Stimulated activated CD4-positive, alpha-beta T cell treated with anti-CD3 and anti-CD28 coated beads, Interleukin-15, amount 100 ng/mL, for 48 hours (primary cell): ENCODE results near the gene YJU2.
"Not testable (repeated sequence)": the region's sequence is repeated elsewhere in the genome, so short reads cannot be mapped to it uniquely, and the experiment has no call there.

Source experiments
- DNase-seq, 2 donors: peaks; one replicate each; pipeline ENCODE4 v3.0.0-alpha.2; 2020; ENCODE audit warnings: low read depth in 2 of 2

Gene YJU2

DNA sequence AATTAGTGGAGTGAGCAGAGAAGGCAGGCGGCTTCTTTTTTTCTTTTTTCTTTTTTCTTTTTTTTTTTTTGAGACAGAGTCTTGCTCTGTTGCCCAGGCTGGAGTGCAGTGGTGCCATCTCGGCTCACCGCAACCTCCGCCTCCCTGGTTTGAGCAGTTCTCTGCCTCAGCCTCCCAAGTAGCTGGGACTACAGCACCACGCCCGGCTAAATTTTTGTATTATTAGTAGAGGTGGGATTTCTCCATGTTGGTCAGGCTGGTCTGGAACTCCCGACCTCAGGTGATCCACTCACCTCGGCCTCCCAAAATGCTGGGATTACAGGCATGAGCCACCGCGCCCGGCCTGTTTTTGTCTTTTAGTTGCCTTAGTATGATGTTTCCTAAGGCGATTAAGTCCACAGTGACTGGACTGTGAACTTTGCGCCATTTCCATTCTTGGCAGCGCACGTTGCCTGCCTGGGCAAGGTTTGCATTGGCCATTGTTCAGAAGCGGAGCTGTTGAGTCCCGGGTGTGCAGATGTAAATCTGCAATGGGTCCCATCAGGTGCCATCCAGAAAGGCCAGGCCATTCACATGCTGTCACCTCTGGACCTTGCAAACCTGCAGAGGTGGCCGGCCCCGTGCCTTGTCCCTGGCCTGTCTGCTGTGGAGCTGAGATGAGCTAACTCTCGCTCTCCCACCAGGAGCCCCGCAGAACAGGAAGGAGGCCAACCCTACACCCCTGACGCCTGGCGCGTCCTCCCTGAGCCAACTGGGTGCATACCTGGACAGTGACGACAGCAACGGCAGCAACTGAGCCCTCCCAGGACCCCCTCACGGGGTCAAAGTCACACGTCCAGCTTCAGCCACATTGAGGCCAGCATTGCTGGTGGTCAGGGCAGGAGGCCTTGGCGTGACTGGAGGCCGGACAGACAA, 21.3 kb downstream of the YJU2 start:
- no peak for DNase-seq

DNA sequence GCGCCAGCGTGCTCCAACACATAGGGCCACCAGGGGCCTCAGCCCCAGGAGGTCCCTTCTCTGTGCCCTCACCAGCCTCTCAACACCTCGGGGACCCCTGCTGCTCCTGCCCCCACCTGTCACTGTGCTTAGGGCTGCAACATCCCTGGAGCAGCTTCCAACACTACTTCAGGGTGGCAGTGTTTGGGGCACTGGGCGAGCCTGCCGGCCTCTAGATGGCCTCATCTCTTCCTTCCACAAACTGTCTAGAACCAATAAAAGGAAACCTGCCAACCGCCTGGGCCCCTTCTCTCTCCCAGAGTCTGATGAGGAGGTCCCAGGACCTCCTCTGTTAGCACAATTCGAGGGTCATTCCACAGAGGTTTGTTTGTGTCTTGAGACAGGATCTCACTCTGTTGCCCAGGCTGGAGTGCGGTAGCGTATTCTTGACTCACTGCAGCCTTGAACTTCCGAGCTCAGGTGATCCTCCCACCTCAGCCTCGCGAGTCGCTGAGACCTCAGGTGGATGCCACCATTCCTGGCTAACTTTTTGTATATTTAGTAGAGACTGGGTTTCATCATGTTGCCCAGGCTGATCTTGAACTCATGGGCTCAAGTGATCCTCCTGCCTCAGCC, 22.0 kb downstream of the YJU2 start:
- no peak for DNase-seq

DNA sequence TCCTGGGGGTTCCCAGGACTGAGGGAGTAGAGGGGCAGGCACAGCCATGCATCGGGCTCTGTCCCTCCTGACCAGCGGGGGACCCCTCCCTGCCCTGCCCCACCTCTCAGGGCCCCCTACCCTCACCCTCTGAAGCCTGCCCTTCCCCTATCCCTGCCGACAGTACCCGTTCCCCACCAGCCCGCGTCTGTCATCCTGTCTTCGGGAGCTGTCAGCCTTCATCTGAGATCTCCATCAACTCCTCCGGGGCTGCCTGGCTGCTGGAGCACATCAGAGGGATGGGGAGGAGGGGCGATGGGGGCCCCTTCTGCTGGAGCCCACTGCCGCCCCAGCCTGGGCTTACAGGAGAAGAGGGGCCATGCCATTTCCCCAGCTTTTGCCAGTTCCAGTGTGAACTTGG, 26.0 kb downstream of the YJU2 start:
- DNase-seq: no peak

DNA sequence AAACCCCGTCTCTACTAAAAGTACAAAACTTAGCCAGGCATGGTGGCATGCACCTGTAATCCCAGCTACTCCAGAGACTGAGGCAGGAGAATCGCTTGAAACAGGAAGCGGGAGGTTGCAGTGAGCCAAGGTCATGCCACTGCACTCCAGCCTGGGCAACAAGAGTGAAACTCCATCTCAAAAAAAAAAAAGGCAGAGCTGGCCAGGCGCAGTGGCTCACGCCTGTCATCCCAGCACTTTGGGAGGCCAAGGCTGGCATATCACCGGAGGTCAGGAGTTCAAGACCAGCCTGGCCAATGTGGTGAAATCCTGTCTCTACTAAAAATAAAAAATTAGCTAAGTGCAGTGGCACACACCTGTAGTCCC, 27.4 kb downstream of the YJU2 start:
- DNase-seq: not testable (repeated sequence)

DNA sequence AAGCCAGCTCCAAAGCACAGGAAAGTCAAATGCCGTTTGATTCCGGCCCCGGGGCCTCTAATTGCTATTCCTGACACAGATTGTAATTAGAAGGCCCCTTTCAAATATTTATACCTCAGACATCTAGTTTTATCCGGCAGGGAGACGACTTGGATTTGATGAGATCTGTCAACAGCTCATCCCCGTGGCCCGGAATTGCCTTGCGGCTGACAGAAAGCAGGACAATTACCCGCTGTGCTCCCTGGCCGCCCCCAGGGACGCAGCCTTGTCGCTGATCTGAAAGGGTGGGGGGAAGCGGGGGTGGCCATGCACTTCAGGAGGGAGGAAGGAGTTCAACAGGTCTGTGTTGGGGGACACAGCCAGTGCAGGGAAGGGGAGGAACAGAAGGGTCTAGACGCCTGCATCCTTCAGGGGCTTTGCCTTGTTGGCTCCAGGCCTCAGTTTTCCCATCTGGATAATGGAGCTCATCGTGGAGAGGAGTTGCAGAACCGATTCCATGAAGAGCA, 30.4 kb downstream of the YJU2 start:
- DNase-seq: no peak

DNA sequence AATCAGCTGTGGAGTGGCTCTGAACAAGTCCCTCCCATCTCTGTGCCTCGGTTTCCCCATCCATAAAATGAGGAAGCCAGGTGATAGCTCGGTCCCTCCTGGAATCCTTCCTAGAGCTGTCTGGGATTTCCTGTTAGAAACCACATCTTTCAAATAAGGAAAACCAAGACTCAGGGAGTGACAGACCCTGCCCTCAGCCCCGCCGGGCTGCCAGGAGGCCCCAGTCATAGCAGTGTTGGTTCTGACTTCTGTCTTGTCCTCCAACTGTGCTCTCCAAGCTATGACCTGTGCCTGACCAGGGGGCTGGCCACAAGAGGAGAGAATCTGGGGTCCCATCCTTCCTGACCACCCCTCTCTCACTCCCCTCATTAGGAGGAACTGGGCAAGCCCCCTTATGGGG, 31.1 kb downstream of the YJU2 start:
- DNase-seq: no peak

DNA sequence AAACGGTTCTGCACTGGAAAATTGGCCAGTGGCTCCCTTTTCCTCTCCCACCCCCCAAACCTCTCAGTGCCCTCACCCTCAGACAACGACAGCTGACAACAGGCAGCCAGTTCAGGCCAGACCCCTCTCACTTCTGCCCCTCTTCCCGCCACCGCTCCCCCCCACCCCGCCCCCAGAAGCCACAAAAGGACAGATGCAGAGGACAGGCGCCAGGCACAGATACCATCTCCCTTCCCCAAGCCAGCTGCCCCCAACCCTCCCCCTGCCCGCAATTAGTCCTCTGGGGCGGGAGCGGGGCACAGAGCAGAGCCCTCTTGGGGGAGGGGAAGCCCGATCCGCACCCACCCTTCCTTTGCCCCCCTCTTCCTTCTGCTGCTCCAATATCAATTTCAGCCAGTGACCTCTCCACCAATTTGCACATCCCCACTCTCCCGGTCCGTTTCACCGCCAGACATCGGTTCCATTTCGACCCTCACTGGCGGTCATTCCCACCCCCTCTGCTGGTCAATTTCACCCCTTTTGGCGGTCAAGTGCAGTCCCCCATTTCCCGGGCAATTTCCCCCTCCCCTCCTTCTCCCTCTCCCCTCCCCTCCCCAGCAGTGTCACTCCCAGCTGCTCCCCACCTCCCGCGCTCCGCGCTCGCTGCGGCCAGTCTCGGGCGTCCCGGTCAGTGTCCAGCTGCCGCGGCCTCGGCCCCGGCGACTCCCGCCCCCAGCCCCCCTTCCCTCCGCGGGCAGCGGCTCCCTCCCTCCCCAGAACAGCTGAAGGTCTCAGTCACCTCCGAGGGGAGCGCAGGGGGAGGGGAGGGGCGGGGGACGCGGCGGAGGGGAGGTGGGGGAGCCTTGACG, 31.8 kb downstream of the YJU2 start, which contains the start of gene SHD:
TSS of gene SHD (plus strand) at position 848 of the 848 bp plus-strand sequence. CDS start 798 bp downstream, outside the sequence.
- no peak for DNase-seq

DNA sequence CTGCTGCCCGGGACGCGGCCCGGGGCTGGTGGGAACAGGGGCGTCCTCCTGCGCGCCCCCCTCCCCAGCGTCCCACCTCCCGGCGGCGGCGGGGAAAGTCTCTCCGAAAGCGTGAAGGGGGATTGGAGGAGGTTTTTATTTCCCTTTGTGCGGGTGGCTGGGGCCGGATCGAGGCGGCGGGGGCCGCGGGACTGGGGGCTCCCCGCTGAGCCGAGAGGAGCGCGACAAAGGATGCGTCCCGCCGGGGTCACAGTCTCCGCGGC, 32.3 kb downstream of the YJU2 start:
- DNase-seq: no peak

DNA sequence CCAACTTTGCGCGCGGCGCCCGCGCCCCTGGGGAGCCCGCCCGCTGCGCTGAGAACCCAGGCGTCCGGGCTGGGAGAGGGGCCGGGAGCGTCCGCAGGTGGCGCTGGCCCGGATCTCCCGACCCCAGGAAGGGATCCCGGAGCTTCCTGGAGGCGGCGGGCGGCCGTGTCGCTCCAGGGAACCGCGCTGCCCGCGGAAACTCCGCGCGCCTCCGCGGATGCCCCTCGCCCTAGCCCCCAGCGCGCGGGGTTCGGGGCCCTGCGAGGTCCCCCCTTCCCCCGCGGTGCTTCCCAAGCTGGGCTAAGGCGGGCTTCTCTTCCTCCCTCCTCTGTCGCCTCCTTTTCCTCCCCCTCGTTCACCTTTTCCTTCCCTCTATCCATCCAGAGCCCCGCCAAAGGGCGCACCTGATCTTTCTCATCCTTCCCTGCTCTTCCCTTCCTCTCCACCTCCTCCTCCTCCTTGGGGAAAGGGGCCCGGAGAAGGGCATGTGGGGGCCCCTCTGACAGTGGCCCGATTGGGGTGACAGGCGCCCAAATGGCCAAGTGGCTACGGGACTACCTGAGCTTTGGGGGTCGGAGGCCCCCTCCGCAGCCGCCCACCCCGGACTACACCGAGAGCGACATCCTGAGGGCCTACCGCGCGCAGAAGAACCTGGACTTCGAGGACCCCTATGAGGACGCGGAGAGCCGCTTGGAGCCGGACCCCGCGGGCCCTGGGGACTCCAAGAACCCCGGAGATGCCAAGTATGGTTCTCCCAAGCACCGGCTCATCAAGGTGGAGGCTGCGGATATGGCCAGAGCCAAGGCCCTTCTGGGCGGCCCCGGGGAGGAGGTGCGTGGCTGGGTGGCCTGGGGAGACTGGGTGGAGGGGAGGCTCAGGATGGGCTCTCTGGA, 32.9 kb downstream of the YJU2 start:
- DNase-seq: no peak

DNA sequence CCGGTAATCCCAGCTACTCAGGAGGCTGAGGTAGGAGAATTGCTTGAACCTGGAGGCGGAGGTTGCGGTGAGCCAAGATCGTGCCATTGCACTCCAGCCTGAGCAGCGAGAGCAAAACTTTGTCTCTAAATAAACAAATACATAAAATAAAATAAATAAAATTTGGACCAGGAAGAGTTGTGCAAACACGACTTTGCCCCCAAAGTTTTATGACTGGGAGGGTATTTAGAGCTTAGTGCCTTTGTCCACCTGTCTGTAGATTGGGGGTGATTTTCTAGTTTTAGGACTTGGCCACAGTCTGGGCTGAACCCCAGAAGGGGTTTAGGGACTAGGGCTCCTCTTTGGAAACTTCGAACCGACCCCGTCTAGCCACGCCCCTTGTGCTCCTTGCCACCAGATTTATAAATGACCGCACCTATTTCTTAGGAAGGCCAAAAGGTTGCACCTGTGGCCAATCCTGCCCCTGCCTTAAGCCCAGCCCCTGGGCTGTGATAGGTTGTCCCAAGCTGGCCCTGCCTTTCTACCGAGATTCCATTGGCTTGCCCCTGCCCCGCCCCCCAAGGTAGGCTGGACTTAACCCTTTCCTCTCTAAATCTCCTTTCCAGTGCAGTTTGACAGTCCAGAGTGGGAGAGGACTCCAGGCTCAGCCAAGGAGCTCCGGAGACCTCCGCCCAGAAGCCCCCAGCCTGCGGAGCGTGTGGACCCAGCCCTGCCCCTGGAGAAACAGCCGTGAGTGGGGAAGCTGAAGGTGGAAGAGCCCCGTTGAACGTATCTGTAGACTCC, 37.5 kb downstream of the YJU2 start:
- DNase-seq: no peak

DNA sequence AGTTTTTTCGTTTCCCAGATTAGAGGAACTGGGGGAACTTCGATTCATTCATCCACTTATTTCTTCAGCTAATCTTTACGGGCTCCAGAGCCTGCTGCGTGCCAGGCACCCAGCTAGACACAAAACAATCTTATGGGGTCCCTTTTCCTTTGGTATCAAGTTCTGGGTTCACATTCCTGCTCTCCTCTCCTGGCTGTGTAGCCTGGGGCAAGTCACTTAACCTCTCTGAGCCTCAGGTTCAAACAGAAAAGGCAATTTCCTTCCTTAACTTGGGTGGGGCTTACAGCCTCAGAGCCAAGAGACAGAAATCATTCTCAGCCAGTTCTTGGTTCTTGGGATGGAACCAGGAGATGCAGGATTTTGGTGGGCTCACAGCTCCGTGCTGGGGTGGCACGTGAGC, 38.1 kb downstream of the YJU2 start:
- no peak for DNase-seq

DNA sequence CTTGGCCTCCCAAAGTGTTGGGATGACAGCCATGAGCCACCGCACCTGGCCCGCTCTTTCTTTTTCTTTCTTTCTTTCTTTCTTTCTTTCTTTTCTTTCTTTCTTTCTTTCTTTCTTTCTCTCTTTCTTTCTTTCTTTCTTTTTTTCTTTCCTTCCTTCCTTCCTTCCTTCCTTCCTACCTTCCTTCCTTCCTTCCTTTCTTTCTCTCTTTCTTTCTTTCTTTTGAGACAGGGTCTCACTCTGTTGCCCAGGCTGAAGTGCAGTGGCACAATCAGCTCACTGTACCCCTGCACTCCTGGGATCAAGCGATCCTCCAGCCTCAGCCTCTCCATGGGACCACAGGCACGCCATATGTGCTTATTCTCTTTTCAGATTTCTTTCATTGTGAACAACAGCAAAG, 39.3 kb downstream of the YJU2 start:
- not testable (repeated sequence) for DNase-seq

DNA sequence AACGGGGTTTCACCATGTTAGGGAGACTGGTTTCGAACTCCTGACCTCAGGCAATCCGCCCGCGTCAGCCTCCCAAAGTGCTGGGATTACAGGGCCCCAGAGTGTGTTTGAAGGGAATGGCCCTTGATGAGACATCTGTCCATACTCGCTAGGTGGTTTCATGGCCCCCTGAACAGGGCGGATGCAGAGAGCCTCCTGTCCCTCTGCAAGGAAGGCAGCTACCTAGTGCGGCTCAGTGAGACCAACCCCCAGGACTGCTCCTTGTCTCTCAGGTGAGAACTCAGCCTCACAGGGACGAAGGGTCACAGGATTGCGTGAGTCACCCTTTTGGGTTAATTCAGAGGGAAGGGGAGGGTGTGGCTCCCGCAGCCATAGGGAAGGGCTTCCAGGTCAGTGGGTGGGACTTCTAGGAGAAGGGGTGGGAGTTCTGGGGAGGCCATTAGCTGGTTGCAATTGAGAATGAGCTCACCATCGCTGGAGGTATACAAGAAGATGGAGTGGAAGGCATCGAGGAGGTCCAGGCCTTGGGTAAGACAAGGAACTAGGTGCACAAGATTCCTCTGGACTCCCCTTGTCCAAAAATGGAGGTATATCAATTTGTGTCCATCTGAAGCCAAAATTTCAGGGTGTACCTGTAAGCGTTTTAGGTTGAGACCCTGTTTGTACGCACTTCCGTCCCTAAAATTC, 41.4 kb downstream of the YJU2 start:
- no peak for DNase-seq

DNA sequence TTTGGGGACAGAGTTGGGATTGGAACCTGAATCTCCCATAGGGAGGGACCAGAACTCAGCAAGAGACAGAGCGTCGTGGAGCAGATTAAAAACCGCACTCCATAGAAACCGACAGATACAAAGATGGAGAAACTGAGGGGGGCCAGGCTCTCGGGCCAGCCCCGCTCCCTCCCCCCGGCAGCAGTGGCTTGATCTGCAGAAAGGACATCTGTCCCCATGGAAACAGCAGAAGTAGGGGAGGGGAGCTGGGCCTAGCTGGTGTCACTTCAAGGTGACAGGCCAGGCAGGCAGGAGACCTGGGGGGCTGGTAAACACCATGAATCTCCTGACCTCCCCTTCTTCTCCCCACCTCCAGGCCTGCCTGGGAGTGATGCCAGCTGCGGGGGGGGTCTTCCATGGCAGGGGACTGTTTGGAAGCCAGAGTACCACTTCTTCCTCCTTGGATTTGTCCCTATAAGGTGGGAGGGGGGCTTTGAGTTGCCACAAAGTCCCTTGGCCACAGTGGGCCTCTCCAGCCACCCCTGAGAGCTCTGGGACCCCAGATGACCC, 44.4 kb downstream of the YJU2 start:
- no peak for DNase-seq

DNA sequence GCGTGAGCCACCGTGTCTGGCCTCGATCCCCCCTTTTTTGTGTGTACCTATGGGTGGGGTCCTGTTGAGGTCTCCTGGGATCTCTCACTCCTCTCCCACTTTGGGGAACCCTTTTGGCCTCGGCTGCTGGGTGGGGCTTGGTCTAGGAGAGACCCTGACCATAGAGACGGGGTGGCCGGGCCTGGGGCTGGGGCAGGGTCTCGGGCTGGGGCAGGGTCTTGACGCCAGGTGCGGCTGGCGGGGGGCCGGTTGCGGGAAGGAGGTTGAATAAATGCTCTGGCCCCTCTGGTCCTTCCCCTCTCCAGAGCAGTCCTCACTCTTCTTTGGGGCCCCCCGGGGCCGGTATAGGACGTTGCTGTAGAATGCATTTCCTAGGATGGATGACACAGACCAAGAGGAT, 45.6 kb downstream of the YJU2 start:
- no peak for DNase-seq

DNA sequence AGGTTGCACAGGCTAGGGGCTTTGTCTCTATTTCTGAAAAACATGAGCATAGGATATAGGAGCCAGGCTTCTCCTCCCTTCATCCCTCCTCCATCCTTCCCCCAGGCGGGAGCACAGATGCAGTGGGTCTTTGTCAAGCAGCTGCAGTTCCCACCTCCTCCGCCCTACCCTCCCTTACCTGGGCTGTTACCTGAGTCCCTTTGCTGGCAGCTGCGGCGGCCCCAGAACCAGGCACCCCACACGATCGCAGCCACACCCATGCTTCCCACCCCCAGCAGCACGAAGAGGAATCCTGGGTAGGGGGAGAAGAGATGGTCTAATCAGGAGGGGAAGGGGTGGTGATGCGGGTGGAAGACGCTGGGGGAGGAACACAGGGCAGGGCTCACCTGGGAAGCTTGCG, 47.5 kb downstream of the YJU2 start:
- DNase-seq: no peak

DNA sequence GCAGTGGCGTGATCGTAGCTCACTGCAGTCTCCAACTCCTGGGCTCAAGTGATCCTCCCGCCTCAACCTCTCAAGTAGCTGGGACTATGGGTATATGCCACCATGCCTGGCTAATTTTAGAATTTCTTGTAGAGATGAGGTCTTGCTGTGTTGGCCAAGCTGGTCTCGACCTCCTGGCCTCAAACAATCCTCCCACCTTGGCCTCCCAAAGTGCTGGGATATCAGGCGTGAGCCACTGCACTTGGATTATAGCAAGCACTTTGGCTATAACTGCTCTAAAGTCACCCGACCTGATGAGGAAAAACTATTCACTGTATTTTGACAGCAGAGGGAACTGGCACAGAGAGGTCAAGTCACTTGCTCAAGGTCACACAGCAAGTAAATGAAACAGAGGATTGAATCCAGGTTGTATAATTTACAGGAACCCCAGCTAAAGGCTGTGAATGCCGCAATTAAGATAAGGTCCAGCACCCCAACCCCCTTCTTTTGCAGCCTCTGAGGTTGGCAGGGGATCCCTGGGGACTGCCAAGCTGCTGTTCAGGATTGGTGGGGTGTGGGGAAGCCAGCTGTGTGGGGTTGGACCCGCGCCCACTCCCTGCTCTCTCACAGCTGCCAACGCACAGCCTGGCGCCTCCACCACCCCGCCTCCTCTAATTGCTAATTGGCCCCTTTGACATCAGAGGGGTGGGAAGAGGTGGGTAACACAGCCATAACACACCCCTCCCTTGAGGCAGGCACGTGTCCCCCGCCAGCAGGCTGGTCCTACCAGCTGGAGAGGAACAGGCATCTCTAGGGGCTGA, 49.3 kb downstream of the YJU2 start:
- no peak for DNase-seq

DNA sequence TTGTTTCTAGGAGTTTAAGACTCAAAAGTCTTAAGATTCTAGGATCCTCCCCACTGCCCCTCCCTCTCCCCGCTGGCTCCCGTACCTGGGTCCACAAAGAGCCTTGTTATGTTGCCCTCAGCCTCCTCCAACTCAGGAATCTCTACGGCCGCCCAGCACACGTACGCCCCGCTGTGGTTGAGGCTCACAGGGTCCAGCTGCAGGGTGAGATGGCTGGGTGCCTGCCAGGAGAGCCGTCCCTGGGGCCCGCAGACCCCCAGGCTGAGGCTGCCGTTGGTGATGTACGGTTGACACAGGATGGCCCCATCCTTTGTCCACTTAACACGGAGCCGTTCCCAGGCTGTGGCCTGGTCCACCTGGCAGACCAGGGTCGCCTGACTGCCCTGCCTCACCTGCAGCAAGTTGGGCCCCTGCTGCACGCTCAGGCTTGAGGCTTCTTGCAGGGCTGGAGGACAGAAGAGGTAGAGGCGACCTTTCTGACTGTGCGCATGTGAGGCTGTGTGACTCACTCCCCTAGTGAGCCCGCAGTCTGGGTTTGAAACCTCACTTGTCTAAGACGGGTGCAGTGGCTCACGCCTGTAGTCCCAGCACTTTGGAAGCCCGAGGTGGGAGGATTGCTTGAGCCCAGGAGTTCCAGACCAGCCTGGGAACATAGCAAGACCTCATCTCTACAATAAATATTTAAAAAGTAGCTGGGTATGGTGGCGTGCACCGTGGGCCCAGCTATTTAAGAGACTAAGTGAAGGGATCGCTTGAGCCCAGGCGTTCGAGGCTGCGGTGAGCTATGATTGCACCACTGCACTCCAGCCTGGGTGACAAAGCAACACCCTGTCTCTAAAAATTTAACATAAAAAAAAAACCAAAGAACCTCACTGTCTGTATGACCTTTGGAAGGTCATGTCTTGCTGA, 51.3 kb downstream of the YJU2 start:
- DNase-seq: no peak
